Measurements from ENCODE around the gene TMEM123.

Gene TMEM123

GRCh38 chr11:102429691-102430090 is 22.9 kb downstream of the TMEM123 start:
- in situ Hi-C loops (cut with MboI; ENCODE audit: low sequenced_read_pairs), result no loop called here

- in situ Hi-C loops (cut with MboI; ENCODE audit: low sequenced_read_pairs), result no loop called here
Measured at GRCh38 chr11:102429226-102429625, 23.3 kb downstream of the TMEM123 start.

DNA sequence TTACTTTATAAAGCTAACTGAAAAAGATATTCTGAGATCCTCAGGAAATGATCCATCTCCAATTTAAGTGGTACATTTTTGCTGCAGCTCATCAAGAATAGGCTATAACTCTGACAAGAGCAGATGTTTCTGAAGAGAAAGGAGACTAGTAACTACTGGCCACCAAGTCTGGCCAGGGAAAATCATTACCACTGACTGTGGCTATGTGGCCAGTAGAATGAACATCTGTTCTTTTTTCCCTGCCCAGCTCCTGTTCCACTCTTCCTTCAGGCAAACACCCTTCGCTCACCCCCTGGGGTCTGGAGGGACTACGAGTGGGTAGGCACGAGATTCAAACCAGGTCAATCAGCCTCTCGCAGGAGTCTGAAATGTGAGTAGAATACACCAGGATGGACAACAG is 23.9 kb downstream of the TMEM123 start:
- in situ Hi-C loops (cut with MboI; ENCODE audit: low sequenced_read_pairs), result no loop called here

- in situ Hi-C loops (cut with MboI; ENCODE audit: low sequenced_read_pairs), result no loop called here
Measured at GRCh38 chr11:102427068-102427467, 25.5 kb downstream of the TMEM123 start.

DNA sequence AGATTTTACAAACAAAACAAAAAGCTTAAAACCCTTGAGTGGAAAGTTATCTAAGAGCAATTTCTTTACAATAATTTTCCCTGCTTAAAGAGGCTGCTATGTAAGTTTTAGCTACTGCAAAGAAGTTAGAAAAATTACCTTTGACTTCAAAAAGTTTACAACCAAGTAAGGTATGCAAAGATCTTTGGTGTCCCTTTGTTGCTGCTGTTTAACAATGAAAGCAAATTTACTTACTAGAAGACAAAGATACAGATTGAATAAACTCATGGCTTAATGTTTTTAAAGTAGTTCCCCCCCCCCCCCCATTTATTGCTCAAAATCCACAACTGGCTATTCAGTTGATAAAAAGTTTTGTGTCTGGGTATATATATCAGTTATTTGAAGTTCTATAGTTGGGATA is 26.0 kb downstream of the TMEM123 start:
- in situ Hi-C loops (cut with MboI; ENCODE audit: low sequenced_read_pairs), result no loop called here

GRCh38 chr11:102426000-102426399 is 26.6 kb downstream of the TMEM123 start:
- in situ Hi-C loops (cut with MboI; ENCODE audit: low sequenced_read_pairs), result no loop called here

- in situ Hi-C loops (cut with MboI; ENCODE audit: low sequenced_read_pairs), result no loop called here
Measured at GRCh38 chr11:102423936-102424335, 28.6 kb downstream of the TMEM123 start.

GRCh38 chr11:102422817-102423712 is 29.5 kb downstream of the TMEM123 start:
- in situ Hi-C loops (cut with MboI; ENCODE audit: low sequenced_read_pairs), result no loop called here

DNA sequence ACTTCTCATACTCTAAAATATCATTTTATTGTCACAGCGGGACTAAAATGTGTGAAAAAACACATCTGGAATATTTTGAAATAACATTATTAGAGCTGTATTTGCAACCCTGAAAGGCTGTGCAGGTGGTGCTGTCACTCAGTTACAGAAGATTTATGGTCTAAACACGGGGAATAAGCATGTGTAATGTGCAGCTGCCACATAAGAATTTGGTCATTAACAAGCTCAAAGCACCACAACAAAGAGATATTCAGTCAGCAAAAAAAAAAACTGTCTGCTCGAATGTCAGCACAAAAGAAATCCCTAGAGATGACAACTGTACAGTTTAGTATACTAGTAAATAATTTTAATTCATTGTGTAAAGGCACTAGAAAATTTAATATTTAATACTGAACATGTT is 31.3 kb downstream of the TMEM123 start:
- in situ Hi-C loops (cut with MboI; ENCODE audit: low sequenced_read_pairs), result no loop called here

DNA sequence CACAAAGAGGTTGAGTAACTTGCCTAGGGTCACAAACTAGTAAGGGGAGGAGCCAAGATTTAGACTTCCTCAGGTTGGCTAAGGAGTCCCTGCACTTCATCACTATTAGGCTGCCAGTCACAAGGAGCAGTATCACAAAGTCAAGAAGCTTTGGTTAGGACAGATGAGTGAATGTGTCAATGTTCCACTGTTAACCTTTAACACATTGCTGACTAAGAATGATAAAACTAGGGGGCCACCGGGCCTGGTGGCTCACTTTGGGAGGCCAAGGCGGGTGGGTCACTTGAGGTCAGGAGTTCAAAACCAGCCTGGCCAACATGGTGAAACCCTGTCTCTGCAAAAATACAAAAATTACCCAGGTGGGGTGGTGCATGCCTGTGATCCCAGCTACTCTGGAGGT is 32.0 kb downstream of the TMEM123 start:
- in situ Hi-C loops (cut with MboI; ENCODE audit: low sequenced_read_pairs), result no loop called here

GRCh38 chr11:102419181-102419580 is 33.4 kb downstream of the TMEM123 start:
- in situ Hi-C loops (cut with MboI; ENCODE audit: low sequenced_read_pairs), result no loop called here

- in situ Hi-C loops (cut with MboI; ENCODE audit: low sequenced_read_pairs), result no loop called here
Measured at GRCh38 chr11:102416976-102417375, 35.6 kb downstream of the TMEM123 start.

DNA sequence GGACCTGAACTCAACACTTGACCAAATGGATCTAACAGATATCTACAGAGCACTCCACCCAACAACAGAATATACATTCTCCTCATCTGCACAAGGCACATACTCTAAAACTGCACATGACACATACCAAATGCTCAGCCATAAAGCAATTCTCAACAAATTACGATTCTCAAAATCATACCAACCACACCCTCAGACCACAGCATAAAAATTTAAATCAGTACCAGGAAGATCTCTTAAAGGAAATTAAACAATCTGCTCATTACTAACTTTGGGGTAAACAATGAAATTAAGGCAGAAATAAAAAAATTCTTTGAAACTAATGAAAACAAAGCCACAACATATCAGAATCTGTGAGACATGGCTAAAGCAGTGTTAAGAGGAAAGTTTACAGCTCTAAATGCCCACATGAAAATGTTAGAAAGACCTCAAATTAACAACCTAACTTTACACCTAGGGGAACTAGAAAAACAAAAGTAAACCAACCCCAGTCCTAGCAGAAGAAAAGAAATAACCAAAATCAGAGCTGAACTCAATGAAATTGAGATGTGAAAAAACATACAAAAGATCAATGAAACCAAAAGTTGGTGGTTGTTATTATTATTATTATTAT is 37.2 kb downstream of the TMEM123 start:
- in situ Hi-C loops (cut with MboI; ENCODE audit: low sequenced_read_pairs), result no loop called here

- in situ Hi-C loops (cut with MboI; ENCODE audit: low sequenced_read_pairs), result no loop called here
Measured at GRCh38 chr11:102414559-102414958, 38.0 kb downstream of the TMEM123 start.

DNA sequence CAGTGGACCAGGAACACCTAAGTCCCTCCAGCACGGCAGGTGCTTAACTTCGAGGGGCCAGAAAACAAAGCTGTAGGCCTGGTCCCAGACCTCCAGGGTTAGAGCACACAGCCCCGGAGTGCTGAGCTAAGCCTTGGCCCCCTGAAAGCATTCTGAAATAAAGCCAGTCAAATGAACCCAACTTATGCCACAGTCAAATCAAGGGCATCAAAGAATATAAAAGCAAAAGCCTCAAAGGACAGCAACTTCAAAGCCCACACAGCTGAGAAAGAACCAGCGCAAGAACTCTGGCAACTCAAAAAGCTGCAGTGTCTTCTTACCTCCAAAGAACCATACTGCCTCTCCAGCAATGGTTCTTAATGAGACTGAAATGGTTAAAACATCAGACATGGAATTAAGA is 39.1 kb downstream of the TMEM123 start:
- in situ Hi-C loops (cut with MboI; ENCODE audit: low sequenced_read_pairs), result no loop called here

DNA sequence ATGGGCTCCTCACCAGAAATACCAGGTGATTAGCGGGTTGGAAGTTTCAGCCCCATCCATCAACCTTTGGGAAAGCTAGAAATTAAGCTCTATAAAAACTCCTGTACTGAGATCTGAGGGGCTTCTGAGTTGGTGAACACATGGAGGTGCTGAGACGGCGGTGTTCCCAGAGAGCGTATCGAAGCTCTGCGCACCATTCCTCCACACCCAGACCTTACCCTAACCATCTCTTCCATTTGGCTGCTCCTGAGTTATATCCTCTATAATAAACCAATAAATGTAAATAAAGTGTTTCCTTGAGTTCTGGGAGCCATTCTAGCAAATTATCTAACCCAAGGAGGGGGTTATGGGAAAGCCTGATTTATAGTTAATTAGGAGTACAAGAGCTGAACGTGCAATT is 41.4 kb downstream of the TMEM123 start:
- in situ Hi-C loops (cut with MboI; ENCODE audit: low sequenced_read_pairs), result no loop called here

DNA sequence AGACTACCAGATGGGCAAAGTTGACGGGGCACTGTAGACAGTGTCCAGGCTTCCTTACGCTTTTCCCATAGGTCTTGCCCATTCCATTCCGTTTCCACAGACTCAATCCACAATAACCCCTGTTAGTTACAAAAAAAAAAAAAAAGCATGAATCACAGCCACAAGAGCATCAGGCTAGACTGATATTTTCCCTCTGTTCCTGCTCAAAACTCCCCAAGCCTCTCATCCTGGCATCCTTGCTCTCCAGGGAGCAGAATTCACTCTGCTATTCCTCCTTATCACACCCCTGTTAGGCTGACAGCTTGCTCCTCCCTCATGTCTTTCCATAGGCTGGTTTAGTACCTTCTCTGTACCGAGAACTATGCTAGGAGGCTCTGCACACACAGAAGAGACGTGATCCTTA is 42.2 kb downstream of the TMEM123 start:
- in situ Hi-C loops (cut with MboI; ENCODE audit: low sequenced_read_pairs), result no loop called here

- in situ Hi-C loops (cut with MboI; ENCODE audit: low sequenced_read_pairs), result no loop called here
Measured at GRCh38 chr11:102408339-102408738, 44.2 kb downstream of the TMEM123 start.

DNA sequence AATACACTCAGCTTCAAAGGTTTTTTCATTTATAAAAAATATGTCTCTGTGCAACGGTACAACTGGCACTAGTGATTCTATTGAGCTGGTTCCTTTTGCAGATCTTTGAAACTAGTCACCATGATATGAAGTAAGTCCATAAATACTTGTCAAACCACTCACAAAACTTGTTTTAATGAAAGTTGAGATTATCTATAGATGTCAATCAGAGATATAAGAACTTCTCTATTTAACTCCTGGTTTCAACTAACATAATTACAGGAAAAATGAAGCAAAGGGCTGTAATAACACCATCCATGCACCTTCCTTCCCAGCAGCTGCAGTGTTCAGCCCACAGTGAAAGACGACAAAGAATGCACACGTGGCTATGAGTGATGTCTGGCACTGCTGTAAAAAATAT is 44.7 kb downstream of the TMEM123 start:
- in situ Hi-C loops (cut with MboI; ENCODE audit: low sequenced_read_pairs), result no loop called here

- in situ Hi-C loops (cut with MboI; ENCODE audit: low sequenced_read_pairs), result no loop called here
Measured at GRCh38 chr11:102406099-102406498, 46.5 kb downstream of the TMEM123 start.

DNA sequence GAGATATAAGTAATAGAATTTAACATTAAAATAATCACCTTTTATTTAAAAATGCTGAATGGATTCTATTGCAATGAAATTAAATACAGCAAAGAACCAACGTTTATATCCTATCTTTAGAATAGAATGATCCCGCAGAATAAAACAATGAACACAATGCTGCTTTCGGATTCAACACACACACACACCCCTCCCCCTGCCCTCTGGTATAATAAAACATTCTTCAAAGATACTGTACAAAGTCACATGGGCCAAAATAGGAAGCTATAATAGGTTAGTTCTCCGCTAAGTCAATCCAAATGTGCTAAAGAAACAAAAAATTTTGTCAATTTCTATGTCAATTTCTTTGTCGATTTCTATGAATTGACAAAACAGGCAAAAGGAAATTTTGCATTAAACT is 47.1 kb downstream of the TMEM123 start:
- in situ Hi-C loops (cut with MboI; ENCODE audit: low sequenced_read_pairs), result no loop called here

- in situ Hi-C loops (cut with MboI; ENCODE audit: low sequenced_read_pairs), result no loop called here
Measured at GRCh38 chr11:102402548-102402947, 50.0 kb downstream of the TMEM123 start.
